T47D (cell line): ENCODE results near the gene PID1.
A peak's percentile ranks its signal among the peaks of the same experiment; 100 is the strongest.

Experiments used
- DNase-seq, 2 experiments: peaks; one replicate each; pipeline versions ENCODE4 v3.0.0 to v3.0.0-alpha.2; 2011 to 2012; ENCODE audit warnings: low read depth in 1 of 2, low spot score in 1 of 2
- JUND ChIP-seq: IDR thresholded peaks from 2 replicates; pipeline ENCODE4 v1.6.1; 2012; ENCODE audit warnings: low read depth
- in situ Hi-C: cut with HindIII; loops from 2 replicates; pipeline ENCODE4 v1.10.0; 2016; ENCODE audit warnings: low sequenced_read_pairs, low pct_unique_long_range_greater_than_20kb

Gene PID1, protein sequence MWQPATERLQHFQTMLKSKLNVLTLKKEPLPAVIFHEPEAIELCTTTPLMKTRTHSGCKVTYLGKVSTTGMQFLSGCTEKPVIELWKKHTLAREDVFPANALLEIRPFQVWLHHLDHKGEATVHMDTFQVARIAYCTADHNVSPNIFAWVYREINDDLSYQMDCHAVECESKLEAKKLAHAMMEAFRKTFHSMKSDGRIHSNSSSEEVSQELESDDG

DNA sequence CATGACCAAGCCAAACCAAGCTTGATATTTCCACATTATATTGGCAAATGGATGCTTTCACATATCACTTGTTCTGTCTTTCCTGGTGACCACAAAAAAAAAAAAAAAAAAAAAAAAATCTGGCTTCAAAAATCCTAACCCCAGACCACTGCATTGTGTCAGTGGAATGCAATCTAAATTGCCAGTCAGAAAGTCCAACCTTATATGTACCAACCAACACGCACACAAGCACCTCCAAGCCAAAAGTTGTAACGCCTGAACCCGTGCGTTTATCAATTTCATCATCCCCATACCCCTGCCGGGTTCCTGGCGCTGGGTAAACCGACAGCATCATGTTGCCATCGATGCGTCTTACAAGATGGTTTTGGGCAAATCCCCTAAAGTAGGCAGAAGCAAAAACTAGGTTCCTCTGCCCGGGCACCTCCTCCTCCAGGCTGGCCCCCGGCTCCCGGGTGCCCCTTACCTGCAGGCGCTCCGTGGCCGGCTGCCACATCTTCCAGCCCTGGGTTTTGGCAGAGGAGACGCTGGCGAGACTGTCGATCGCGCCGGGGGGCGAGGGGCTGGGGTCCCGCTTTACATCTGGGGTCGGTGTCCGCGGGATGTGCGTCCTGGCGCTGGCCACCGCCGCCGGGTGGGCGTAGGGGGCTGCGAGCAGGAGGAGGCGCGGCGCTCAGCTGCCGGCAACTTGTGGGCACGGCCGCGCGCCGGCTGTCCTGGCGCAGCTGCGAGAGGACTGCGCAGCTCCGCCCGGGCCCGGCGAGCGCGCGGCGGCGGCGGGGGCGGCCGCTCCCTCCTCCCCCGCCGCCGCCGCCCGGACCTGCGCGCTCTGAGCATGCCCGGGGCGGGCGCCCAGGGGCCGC lies at the start of gene PID1:
TSS of gene PID1 (minus strand) at position 737 of the 860 bp plus-strand sequence. CDS start at position 493, 244 bp downstream.
- DNase-seq, result peak; percentile 34 to 50
- in situ Hi-C loops, result no loop called here
- TF ChIP-seq JUND, result no peak

DNA sequence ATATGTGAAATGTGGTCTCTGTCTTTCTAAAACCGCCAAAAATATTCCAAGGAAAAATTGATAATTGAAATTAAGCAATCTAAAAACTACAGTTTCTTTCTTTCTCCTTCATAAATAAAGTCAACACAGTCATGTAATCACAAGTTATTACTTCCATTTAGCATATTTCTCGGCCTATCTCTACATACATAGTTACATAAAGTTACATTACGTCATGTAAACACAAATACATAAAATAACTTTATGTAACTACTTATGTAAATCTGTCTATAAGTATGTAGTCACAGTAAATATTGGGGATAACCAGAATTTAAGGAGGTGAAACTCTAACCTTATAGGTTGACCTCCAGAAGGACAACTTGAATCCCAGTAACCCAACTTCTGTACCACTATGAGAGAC lies 48.5 kb upstream of the PID1 start:
- DNase-seq, result no peak
- no peak for TF ChIP-seq JUND

DNA sequence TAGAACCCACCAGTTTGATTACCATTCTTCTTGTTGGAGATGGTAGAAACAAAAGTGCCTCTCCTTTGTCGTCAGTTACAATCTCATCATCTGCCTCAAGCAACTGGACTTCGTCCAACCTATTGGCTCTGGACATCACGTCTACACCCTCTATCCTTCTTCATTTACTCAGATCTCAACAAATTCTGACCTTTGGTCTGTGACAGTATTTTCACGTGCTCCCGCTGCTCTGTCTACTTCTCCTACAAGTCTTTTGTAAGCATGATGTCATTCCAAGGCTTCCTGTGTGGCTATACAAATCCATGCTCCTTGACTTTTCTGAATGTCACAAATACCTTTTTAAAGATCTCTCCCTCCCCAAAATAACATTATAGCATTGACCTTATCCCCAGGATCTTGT lies 43.0 kb upstream of the PID1 start:
- TF ChIP-seq JUND, result no peak
- in situ Hi-C loops, result no loop called here
- no peak for DNase-seq

More for the DNA sequence above, 48.5 kb upstream of the PID1 start:
- in situ Hi-C loops, result no loop called here

DNA sequence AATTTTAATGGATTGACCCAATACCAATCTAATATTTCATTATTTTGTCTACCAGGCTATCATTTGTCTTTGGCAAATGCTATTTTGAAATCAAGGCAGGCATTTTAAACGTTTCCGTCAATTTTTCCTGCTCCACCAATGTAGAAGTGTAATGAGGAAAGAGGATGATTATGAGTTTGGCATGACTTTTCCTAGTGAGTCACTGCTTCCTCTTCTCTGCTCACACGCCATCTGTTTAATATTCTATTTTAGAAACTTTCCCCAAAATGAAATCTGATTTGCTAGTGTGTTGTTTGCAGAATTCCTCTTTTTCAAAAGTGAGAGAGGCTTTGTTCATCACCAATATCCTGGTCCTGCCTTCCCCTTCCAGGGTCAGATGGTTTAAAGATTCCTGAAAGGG lies 42.5 kb upstream of the PID1 start:
- no peak for TF ChIP-seq JUND
- in situ Hi-C loops, result no loop called here
- DNase-seq, result no peak

DNA sequence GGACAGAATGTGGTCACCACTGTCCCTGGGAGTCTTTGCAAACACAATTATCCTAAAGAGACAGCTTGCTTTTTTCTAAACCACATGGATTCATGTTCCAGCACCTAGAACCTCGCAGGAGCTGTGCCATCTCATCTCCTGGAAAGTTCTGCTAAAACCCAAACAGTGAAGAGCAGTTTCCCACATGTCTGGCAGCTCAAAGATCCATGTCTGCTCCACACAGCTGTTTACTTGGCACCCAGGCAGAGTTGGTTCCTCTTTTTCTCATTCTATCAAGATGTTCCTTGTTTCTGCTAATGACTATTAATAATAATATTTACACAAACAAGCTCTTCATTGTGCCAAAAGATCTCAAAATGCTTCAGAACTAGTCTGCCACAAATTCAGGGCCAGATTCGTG lies 30.1 kb upstream of the PID1 start:
- TF ChIP-seq JUND, result no peak
- in situ Hi-C loops, result no loop called here
- DNase-seq, result no peak

DNA sequence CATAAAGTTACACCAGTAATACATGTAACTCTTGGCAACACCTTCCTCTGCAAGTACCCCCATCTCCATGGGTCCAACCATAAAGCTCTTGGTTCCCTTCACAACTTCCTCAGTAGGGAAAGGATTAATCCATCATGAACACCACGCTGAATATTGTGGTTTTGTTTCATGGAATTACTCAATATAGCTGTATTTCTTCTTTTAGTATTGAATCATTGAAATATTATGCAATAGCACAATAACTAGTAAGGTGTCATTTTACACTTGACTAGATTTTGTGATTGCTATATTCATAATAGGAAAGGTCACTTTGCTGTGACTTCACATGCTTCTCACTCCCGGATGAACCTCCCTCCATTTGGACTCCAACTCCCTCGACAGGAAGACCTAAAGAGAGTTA lies 29.7 kb upstream of the PID1 start:
- DNase-seq, result no peak
- no peak for TF ChIP-seq JUND
- in situ Hi-C loops, result no loop called here

DNA sequence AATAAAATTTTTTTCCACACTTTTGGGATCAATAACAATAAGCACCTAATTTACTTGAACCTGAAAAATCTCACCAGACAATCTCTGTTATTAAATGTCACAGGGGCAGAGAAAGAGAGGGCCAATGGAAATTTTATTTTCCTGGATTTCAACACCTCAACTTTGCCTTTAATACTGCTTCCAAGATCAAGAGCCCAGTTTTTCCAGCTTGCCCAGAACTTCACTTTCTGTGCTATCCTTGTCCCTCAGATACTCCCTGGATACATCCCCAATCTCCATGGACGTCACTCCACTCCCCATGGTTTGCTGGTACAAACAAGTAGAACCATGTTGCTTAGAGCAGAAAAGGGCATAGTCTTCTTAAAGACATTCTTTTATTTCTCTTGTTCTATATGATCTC lies 29.3 kb upstream of the PID1 start:
- no peak for DNase-seq
- in situ Hi-C loops, result no loop called here
- TF ChIP-seq JUND, result no peak

DNA sequence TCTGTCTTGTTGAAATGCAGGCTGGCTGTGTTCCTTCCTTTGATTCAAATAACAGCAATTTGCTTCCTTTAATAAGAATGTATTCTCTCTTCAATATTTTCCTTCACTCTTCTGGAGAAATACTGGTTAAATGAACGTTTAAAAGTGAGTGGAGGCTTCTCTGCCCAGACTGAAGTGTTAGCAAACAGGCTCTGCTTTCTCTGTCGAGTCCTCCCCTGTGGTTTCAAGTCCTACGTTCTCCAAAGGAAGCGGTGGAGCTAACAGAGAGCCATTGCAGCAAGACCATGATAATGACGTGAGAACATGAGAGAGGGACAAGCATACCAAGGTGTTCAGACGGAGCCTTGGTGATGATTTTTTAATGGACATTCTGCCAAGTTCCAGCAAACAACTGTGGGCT lies 26.2 kb upstream of the PID1 start:
- peak in 1 of 2 experiments; percentile 16 for DNase-seq
- no peak for TF ChIP-seq JUND
- in situ Hi-C loops, result no loop called here

DNA sequence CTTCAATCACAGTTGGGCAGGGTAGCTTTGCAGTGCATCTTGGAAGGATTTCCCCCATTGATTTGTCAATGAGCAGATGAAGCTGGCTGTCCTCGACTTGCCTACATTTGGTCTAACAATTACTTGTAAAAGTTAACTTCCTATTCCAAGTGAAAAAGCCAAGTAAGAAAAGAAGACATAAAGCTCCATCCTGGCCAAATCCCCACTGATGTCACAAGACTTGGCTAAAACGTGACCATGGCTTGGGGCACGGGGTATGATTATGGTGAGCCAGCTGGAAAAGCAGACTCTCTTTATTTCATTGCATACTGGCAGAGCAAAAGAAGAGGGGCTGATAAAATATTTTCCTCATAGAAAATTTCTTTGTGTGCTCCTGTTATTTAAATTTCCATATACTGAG lies 25.4 kb upstream of the PID1 start:
- in situ Hi-C loops, result no loop called here
- no peak for DNase-seq
- TF ChIP-seq JUND, result no peak

DNA sequence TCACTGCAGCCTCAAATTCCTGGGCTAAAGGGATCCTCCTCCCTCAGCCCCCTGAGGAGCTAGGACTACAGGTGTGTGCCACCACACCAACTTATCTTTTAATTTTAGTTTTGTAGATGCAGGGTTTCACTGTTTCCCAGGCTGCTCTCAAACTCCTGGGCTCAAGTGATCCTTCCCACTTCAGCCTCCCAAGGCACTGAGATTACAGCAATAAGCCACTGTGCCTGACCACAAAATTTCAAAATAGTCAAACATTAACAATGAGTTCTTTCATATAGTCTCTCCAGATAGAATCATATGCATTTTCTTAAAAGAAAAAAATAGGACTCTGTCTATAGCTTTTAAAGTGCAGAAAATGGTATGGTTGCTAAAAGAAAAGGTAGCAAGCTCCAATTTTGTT lies 24.9 kb upstream of the PID1 start:
- DNase-seq, result no peak
- in situ Hi-C loops, result no loop called here
- no peak for TF ChIP-seq JUND

DNA sequence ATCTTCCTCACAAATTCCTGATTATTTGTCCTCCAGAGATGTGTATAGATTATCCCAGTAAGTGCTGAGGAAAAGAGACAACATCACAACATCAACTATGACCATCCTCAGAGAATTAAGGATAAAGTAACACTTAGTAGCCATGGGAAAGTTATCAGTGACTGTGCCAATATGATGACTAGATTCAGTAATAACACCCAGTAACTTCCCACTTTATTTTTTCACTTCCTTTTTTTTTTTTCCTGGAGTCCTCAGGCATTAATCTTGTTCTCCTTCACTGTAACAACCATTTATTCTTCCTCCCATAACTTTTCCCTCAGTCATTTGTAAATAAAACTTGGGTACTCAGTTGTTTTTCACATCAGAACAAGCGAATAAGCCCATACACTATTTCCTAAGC lies 16.7 kb upstream of the PID1 start:
- TF ChIP-seq JUND, result no peak
- no peak for DNase-seq
- in situ Hi-C loops, result no loop called here

DNA sequence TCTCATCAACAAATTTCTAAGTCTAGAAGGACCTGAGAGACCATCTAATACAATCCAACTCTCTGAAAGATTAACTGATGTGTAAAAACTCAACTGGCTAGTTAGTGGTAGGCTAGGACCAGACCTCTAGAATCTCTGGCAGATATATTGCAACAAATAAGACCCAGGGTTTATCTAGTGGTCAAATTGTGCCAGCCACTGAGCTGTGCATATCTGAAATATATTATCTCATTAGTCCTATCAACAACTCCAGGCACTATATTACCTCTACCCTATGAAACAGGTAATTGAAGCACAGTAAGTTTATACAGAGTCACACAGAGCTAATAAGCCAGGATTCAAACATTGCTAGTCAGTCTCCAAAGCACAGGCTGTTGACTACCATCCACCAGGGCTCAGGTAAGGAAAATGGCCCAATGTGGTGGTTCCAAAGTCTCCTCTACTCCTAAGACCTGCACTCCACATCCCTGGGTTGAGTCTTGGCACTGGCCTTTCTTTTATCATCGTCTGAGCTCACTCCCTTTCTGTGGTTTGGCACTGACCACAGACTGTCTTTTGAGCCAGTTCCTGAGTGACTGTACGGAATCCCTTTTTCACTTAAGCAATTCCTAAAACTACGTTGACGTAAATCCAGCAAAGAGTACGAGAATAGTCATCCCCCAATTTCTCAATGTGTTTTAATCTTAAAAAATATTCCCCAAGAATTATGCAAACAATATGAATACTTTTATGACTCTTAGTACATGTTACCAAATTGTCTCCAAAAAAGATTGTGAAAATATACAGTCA lies 11.9 kb upstream of the PID1 start:
- no peak for DNase-seq
- in situ Hi-C loops, result no loop called here
- TF ChIP-seq JUND, result no peak

DNA sequence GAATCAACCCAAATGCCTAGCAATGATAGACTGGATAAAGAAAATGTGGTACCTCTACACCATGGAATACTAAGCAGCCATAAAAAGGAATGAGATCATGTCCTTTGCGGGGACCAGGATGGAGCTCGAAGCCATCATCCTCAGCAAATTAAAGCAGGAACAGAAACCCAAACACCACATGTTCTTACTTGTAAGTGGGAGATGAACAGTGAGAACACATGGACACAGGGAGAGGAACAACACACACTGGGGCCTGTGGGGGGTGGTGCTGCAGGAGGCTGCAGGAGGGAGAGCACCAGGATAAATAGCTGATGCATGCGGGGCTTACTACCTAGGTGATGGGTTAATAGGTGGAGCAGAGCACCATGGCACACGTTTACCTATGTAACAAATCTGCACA lies 8.4 kb upstream of the PID1 start:
- TF ChIP-seq JUND, result no peak
- in situ Hi-C loops, result no loop called here
- DNase-seq, result no peak
